Measurements from ENCODE around the gene B3GALNT1. TPM values are rescaled to one million over a fixed set of nuclear protein-coding genes. Genes with fewer than 3 reads are reported as not detected.

Gene B3GALNT1
- total RNA-seq, 1 experiment from 2014 or later: 13.2 TPM

GRCh38 chr3:161108840-161109239 lies 3.7 kb upstream of the B3GALNT1 start:
- Histone ChIP-seq H2AFZ (ENCODE audit: low read length) (no peak overlapping the region), H2AK5ac (ENCODE audit: insufficient read length, low read length) (no peak overlapping the region), H3K18ac (ENCODE audit: insufficient read length, low read depth, low read length) (no peak overlapping the region), H2BK5ac (ENCODE audit: insufficient read length, low read length) (no peak overlapping the region), H3K79me2 (ENCODE audit: insufficient read depth, low read length) (no peaks in the 10 kb centered on the region), H4K20me1 (ENCODE audit: control insufficient read depth, insufficient read depth, insufficient read length) (no peaks in the 10 kb centered on the region), H3K27me3 (ENCODE audit: insufficient read depth, low read length) (peaks cover 3% of the 10 kb centered on the region; the same call in 1 of the 2 replicates), H4K91ac (ENCODE audit: insufficient read length, low read depth, low read length) (no peak overlapping the region), H2BK120ac (ENCODE audit: low read depth, low read length, poor library complexity, severe bottlenecking) (no peak overlapping the region), H3T11ph (ENCODE audit: low read length) (no peak overlapping the region), H3K27ac (ENCODE audit: insufficient read length, low read depth, low read length) (no peak overlapping the region), H3K4ac (ENCODE audit: low read depth, low read length) (no peak overlapping the region), H3K4me2 (ENCODE audit: insufficient read depth, insufficient read length, low read length) (no peak overlapping the region), H2BK12ac (ENCODE audit: insufficient read length, low read depth, low read length) (no peak overlapping the region), H3K4me1 (ENCODE audit: insufficient read depth, low read length) (no peaks in the 10 kb centered on the region), H3K23me2 (ENCODE audit: insufficient read length, low read depth, low read length, poor library complexity, severe bottlenecking) (peaks cover 8% of the 10 kb centered on the region), H2BK20ac (ENCODE audit: low read depth, low read length, poor library complexity, severe bottlenecking) (no peak overlapping the region), H2BK15ac (ENCODE audit: low read depth, low read length) (no peak overlapping the region), H3K56ac (ENCODE audit: insufficient read length, low read depth, low read length) (no peak overlapping the region), H3K9me3 (ENCODE audit: control insufficient read depth, low read depth, low read length) (no peaks in the 10 kb centered on the region), H3K79me1 (ENCODE audit: insufficient read depth, low read depth, low read length, poor library complexity, severe bottlenecking) (no peaks in the 10 kb centered on the region), H3K23ac (ENCODE audit: insufficient read length, low read depth, low read length) (no peak overlapping the region), H4K5ac (ENCODE audit: insufficient read length, low read depth, low read length) (no peak overlapping the region), H4K8ac (replicated peaks; ENCODE audit: insufficient read length, low read depth, low read length) (no peak overlapping the region), H3K14ac (ENCODE audit: insufficient read depth, low read length) (no peak overlapping the region), H3K9ac (ENCODE audit: extremely low read depth, insufficient read length, low read length) (no peak overlapping the region)
- H3K9me3 Mint-ChIP-seq: peaks cover 2 to 15% of the 10 kb centered on the region in 2 experiments; a peak in 2 of 5 replicates
- WGBS (ENCODE audit: extremely low coverage, insufficient read length, low lambda C conversion rate): no CpG with 5 or more reads among the region's 1 CpG
- TF ChIP-seq CTCF (conservative IDR thresholded peaks at IDR 0.05): no peak
- DNase-seq: no peak
- H3K4me1 Mint-ChIP-seq: peaks cover 6 to 14% of the 10 kb centered on the region in 2 experiments
- peaks cover 20% of the 10 kb centered on the region for H3K27me3 Mint-ChIP-seq (ENCODE audit: low read depth)
- H3K27ac Mint-ChIP-seq: no peak overlapping the region
- no peak overlapping the region for H3K4me3 Mint-ChIP-seq
- H3K36me3 Mint-ChIP-seq (ENCODE audit: insufficient read depth in 1 of 3, low read depth in 3 of 3): peaks cover 0 to 9% (median 0%) of the 10 kb centered on the region in 3 experiments; a peak in 4 of 7 replicates

All from H9 (cell line).